ENCODE results near the gene DPM2. TPM values are rescaled to one million over a fixed set of nuclear protein-coding genes. Genes with fewer than 3 reads are reported as not detected.

The DPM2 gene
- polyA plus RNA-seq, 6 donors from 2014 or later, result 46.3 to 78.7 (median 54.2) TPM

DNA sequence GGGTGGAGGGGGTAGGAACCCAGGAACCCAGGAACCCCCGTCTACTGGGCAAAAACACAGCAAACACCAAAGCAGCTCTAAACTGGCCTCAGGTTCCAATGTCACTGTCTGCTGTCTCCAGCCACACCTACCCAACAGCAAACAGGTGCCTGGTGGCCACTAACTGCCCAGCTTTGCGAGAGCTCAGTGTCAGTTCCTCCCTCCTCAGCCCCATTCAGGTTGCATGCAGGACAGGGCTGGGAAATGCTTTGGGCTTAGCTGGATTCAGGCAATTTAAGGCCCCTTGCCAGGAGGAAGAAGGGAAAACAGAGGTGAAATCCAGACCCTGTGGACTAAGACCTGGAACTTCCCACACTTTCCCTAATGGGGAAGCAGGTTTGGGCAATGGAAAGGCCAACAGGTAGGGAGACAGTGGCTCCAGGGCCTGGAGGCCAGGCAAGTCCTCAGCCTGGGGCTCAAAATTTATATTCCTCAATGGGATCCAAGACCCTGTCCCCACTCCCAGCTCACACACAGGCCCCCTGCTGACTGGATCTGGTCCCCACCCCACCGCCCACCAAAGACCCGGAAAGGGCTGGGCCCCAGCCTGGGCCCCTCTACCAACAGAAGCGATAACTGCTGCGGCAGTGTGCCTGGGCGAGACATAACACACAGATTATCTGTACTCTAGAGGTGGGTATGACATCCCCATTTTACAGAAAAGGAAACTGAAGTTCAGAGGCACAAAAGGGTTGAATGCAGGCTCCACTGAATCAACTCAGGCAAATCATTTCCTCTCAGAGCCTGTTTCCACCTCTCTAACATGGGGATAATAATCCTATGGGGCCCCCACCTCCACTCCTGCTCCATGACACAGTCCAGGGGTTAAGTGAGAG is 39.6 kb upstream of the DPM2 start:
- ATAC-seq (ENCODE audit: low read depth in 2 of 2), result no peak
- DNase-seq, result no peak
- Mint-ChIP-seq H3K27ac (peak overlapping the region in 5 of 6 donors; percentile 18 to 86 (median 72)), H3K4me1 (peaks cover 52 to 82% (median 74%) of the 10 kb centered on the region in 3 donors), H3K27me3 (no peaks in the 10 kb centered on the region), H3K9me3 (no peaks in the 10 kb centered on the region), H3K4me3 (peak overlapping the region; percentile 64 to 98 (median 94)), H3K36me3 (no peaks in the 10 kb centered on the region)

DNA sequence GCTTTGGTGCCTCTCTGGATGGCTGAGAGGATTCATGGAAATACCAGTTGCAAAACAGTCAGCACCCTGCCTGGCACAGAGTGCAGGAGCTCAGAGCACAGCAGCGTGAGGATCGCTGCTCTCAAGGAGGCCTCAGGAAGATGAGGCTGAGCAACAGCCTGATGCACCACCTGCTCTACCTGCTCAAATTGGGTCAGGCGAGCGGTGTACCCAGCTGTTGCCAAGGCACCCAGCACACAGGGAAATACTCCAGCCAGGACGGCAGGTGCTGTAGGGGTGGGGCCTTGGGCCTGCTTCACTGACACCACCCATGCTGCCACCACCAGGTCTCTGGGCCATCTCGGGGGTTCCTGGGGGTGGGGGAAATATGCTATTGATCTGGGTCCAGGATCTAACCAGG is 38.8 kb upstream of the DPM2 start:
- no peak for DNase-seq
- Mint-ChIP-seq H3K4me1 (peaks cover 53 to 84% (median 74%) of the 10 kb centered on the region in 3 donors), H3K36me3 (no peaks in the 10 kb centered on the region), H3K9me3 (no peaks in the 10 kb centered on the region), H3K27ac (peak overlapping the region in 4 of 6 donors; percentile 47 to 82 (median 57)), H3K4me3 (peak overlapping the region in 5 of 8 donors; percentile 21 to 97 (median 63)), H3K27me3 (no peaks in the 10 kb centered on the region)
- ATAC-seq (ENCODE audit: low read depth in 2 of 2), result no peak

GRCh38 chr9:127975376-127976315 is 38.0 kb upstream of the DPM2 start:
- no peak for DNase-seq
- peaks cover 55 to 86% (median 77%) of the 10 kb centered on the region in 3 donors for H3K4me1 Mint-ChIP-seq
- H3K27me3 Mint-ChIP-seq, result no peaks in the 10 kb centered on the region
- no peak for ATAC-seq (ENCODE audit: low read depth in 2 of 2)
- peak overlapping the region in 5 of 8 donors; percentile 12 to 97 (median 45) for H3K4me3 Mint-ChIP-seq
- H3K27ac Mint-ChIP-seq, result peak overlapping the region; percentile 57 to 84 (median 72)
- no peaks in the 10 kb centered on the region for H3K9me3 Mint-ChIP-seq
- H3K36me3 Mint-ChIP-seq, result no peaks in the 10 kb centered on the region

GRCh38 chr9:127974769-127975261 is 37.2 kb upstream of the DPM2 start:
- peak overlapping the region in 3 of 8 donors; percentile 10 to 92 (median 53) for H3K4me3 Mint-ChIP-seq
- H3K4me1 Mint-ChIP-seq, result peaks cover 60 to 94% (median 83%) of the 10 kb centered on the region in 3 donors
- no peaks in the 10 kb centered on the region for H3K27me3 Mint-ChIP-seq
- H3K9me3 Mint-ChIP-seq, result no peaks in the 10 kb centered on the region
- peak overlapping the region in 5 of 6 donors; percentile 29 to 88 (median 87) for H3K27ac Mint-ChIP-seq
- ATAC-seq (ENCODE audit: low read depth in 2 of 2) (no peak), DNase-seq (no peak)
- no peaks in the 10 kb centered on the region for H3K36me3 Mint-ChIP-seq

- Mint-ChIP-seq H3K27me3 (no peaks in the 10 kb centered on the region), H3K36me3 (no peaks in the 10 kb centered on the region), H3K9me3 (no peaks in the 10 kb centered on the region), H3K4me1 (peaks cover 59 to 94% (median 85%) of the 10 kb centered on the region in 3 donors), H3K27ac (peak overlapping the region in 5 of 6 donors; percentile 47 to 88 (median 87)), H3K4me3 (peak overlapping the region in 5 of 8 donors; percentile 47 to 92 (median 72))
- ATAC-seq (ENCODE audit: low read depth in 2 of 2) (no peak), DNase-seq (no peak)
Observed at GRCh38 chr9:127974001-127974768, 36.5 kb upstream of the DPM2 start.

DNA sequence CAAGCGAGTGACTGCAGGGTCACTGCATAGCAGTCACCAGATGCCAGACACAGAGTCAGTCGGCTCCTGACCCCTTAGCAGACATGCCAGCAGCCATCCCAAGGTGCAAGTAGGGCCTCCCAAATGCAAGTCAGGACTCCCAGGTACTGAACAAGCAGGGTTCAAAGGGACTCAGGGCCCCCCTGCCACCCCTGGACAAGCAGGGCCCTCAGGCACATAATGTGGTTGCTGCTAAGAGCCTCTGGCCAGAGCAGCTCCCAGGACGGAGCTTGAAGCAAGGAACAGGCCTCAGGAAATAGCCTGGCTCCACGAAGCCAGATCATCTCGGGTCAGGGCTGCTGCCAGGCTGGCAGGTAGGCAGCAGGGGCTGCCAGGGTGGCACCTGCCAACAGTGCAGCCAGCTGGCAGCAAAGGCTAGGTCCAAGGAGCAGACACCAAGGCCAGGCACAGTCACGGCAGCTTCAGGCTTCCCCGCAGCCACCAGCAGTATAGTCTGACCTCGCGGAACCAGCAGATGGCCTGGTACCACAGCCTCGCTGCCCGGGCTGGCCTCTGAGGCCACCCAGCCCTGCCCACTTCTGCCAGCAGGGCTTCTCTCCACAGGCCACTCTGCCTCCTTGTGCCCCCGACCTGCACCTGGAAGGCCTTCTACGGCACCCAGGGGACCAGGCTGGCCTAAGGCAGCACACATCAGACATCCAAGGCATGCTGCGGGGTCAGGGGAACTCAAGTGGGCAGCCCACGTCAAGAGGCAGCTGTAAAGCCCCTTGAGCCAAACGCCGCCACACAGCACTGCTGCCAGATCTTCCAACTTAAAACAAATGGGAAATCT is 35.7 kb upstream of the DPM2 start:
- Mint-ChIP-seq H3K4me1 (peaks cover 63 to 97% (median 88%) of the 10 kb centered on the region in 3 donors), H3K9me3 (peaks cover 0 to under 1% (median 0%) of the 10 kb centered on the region in 7 donors), H3K36me3 (no peaks in the 10 kb centered on the region), H3K4me3 (peak overlapping the region in 5 of 8 donors; percentile 29 to 92 (median 56)), H3K27ac (peak overlapping the region in 5 of 6 donors; percentile 24 to 97 (median 87)), H3K27me3 (no peaks in the 10 kb centered on the region)
- no peak for ATAC-seq (ENCODE audit: low read depth in 2 of 2)
- DNase-seq, result no peak

GRCh38 chr9:127972236-127972871 is 34.7 kb upstream of the DPM2 start:
- no peaks in the 10 kb centered on the region for H3K36me3 Mint-ChIP-seq
- no peak for ATAC-seq (ENCODE audit: low read depth in 2 of 2)

GRCh38 chr9:127971357-127972235 is 33.9 kb upstream of the DPM2 start:
- peaks cover 76 to 98% (median 94%) of the 10 kb centered on the region in 3 donors for H3K4me1 Mint-ChIP-seq
- ATAC-seq (ENCODE audit: low read depth in 2 of 2) (peak; percentile 20 to 27), DNase-seq (peak; percentile 34)
- H3K9me3 Mint-ChIP-seq, result peaks cover 0 to 2% (median 0%) of the 10 kb centered on the region in 7 donors
- no peaks in the 10 kb centered on the region for H3K36me3 Mint-ChIP-seq
- H3K4me3 Mint-ChIP-seq, result peak overlapping the region; percentile 23 to 88 (median 78)
- no peaks in the 10 kb centered on the region for H3K27me3 Mint-ChIP-seq
- H3K27ac Mint-ChIP-seq, result peak overlapping the region; percentile 96 to 99 (median 98)

More at GRCh38 chr9:127972236-127972871, 34.7 kb upstream of the DPM2 start:
- Mint-ChIP-seq H3K4me3 (peak overlapping the region in 5 of 8 donors; percentile 32 to 79 (median 63)), H3K9me3 (peaks cover 0 to 2% (median 0%) of the 10 kb centered on the region in 7 donors), H3K27ac (peak overlapping the region; percentile 95 to 98 (median 97)), H3K4me1 (peaks cover 73 to 98% (median 94%) of the 10 kb centered on the region in 3 donors), H3K27me3 (no peaks in the 10 kb centered on the region)
- no peak for DNase-seq

GRCh38 chr9:127970401-127971313 is 33.0 kb upstream of the DPM2 start:
- no peaks in the 10 kb centered on the region for H3K27me3 Mint-ChIP-seq
- peak overlapping the region; percentile 45 to 88 (median 78) for H3K4me3 Mint-ChIP-seq
- DNase-seq (peak; percentile 66), ATAC-seq (ENCODE audit: low read depth in 2 of 2) (peak; percentile 74 to 77)
- peak overlapping the region; percentile 96 to 99 (median 98) for H3K27ac Mint-ChIP-seq
- peaks cover 71 to 96% (median 86%) of the 10 kb centered on the region in 3 donors for H3K4me1 Mint-ChIP-seq
- H3K9me3 Mint-ChIP-seq, result peaks cover 0 to 2% (median 0%) of the 10 kb centered on the region in 7 donors
- no peaks in the 10 kb centered on the region for H3K36me3 Mint-ChIP-seq

Data from naive B cell (primary cell).